A172 (cell line): ENCODE measurements around the gene BCL2. TPM values are rescaled to one million over a fixed set of nuclear protein-coding genes. Genes with fewer than 3 reads are reported as not detected.

ENCODE experiments used
- DNase-seq: peaks from one replicate; pipeline ENCODE4 v3.0.0-alpha.2; 2015; ENCODE audit warnings: low spot score
- total RNA-seq: library from RNA; depleted of rRNA; stranded (reverse); fragments of >200 nt; shearing (Covaris generic); gene quantifications from 2 replicates; pipeline ENCODE4 v1.2.3, GENCODE V29; 2014; rRNA removed

Gene BCL2
- total RNA-seq, 1 experiment from 2014 or later = 2.5 TPM

DNA sequence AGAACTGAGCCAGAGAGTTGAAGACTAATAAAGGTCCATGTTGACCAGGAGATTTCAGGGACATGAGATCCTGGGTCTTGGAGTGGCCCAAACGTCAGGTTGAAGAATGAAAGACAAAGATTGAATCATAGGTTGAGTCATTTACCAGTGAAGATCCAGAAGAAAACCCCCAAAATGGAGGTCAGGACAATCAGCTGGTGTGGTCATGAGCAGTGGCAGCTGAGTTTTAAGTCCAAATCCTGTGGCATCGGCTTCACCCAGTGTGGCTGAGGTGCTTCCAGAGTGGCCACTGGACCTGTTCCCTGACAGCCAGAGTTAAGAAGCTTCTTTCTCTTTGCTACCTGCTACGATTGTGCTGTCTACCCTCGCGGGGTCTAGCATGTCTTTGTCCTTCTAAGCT, 234.0 kb downstream of the BCL2 start:
- no peak for DNase-seq

GRCh38 chr18:63084219-63084618, 235.3 kb downstream of the BCL2 start:
- DNase-seq = no peak

- no peak for DNase-seq
Observed at GRCh38 chr18:63083555-63083954, 236.0 kb downstream of the BCL2 start.

DNA sequence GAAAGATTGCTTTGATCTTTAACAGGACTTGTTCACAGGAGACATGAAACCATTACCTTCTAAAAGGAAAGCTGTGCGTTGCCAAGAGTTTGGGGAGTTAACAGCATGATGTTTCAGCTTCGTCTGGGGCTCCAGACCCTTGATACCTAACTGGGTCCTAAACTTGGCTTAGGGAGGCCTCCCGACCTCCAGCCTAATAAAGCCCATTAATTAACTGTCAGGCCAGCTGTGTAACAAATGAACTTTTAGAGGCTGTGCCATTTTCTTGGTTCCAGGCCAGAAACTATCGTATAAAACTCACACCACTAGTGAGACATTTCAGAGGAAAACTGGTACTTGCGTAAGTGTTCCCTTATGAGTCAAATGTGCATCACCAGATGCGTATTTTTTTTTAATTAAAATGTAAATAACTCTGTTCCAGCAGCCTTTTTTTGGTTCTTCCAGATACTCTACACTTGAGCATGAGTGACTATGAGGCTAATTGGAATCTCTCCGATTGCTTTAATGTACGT, 236.5 kb downstream of the BCL2 start:
- DNase-seq = no peak

DNA sequence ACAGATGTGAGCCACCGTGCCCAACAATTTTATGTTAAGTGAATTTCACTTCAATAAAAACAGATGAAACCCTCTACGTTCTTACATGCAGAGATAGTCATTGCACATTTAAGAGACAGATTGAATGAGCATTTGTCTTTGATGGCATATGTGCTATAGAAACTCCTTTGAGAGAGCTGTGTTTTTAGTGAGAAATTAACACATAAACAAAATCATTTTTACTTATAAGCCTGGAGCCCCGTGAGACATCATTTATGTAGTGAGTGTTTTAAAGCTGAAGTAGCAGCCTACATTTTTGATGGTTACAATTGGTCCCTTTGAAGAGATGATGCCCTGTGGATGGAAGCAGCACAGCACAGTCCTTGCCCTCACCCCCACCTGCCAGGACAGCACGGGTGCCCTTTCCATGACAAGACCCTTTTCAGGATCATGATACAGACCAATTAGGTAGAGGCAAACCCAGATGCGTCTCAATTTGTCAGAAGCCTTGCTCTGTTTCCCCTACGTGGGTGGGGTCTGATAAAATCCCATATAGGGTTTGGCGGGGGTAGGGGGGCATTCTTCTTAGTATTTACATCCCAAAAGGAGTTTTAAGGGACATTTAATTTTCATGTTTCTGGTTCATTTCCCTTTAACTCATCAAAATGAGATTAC, 237.1 kb downstream of the BCL2 start:
- DNase-seq = no peak

DNA sequence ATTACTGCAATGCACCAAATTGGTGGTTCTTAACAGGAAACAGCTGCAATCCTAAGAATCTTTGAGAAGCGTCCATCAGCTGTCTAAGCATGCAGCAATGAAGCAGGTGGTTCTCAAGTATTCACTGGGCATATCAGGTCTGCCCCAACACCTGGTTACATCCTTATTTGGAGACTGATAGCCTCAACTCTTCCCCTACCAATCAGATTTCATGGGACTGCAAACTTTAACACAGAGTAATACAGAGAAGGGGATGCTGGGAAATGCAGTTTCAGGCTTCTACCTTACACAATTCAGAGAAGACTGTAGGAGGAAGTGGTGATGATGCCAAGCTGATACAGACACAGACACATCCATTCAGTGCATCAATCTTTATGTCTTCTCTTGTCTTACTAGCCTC, 240.5 kb downstream of the BCL2 start:
- DNase-seq = no peak

DNA sequence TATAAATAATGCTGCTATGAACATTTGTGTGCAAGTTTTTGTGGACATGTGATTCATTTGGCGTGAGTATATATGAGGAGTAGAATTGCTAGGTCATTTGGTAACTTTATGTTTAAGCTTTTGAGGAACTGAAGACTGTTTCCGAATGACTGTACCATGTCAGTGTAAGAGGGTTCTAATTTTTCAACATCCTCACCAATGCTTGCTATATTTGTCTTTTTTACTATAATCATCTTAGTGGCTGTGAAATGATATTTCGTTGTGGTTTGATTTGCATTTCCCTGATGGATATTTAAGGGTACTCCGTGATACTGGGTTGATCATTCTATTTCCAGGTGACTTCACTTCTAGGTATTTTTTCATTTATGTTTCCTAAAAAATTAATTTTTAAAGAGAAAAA, 241.1 kb downstream of the BCL2 start:
- DNase-seq = no peak

DNA sequence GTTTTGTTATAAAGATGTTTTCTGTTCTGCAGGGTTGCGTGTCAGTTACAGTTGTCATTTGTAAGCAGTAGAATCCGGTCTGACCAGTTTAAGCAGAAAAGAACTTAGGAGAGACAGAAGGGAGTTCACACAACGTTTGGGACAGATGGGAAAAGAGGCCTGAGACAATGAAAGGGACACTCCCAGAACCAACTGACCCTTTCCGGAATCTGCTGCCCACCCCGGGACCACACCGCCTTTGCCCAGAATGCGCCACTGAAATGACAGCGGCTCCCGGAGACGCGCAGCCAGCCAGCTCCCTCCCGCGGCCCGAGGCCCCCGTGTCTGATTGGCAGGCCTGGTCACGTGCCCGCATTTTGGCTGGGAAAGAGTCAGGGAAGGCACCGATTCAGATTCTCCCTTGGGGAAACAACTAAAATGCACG, 244.6 kb downstream of the BCL2 start:
- DNase-seq = no peak

- no peak for DNase-seq
Observed at GRCh38 chr18:63073481-63073880, 246.1 kb downstream of the BCL2 start.

Other genes with a start within 250 kb of the BCL2 start
- 24.0 and 32.9 TPM in 2 replicates for gene KDSR, start 47.4 kb upstream of the BCL2 start, total RNA-seq
- 33.8 and 41.8 TPM in 2 replicates for gene VPS4B, start 102.7 kb upstream of the BCL2 start, total RNA-seq
- gene SERPINB5, start 157.2 kb upstream of the BCL2 start, total RNA-seq = 0.19 TPM in 1 of 2 replicates, not detected in the other
- gene SERPINB12, start 222.6 kb upstream of the BCL2 start, total RNA-seq = not detected in 2 replicates